22Rv1 (cell line): ENCODE measurements around the gene DLAT.
"Not testable (repeated sequence)": the region's sequence is repeated elsewhere in the genome, so short reads cannot be mapped to it uniquely, and the experiment has no call there.

Experiments
- ZFX ChIP-seq: fragments of 450-650 bp; IDR thresholded peaks from 2 replicates; pipeline ENCODE4 v1.6.1; 2017; ENCODE audit warnings: antibody characterized with exemption, borderline replicate concordance
- TF ChIP-seq, protein P1 (sequence below): fragments of 450-650 bp; IDR thresholded peaks from 2 replicates; pipeline ENCODE4 v1.5.1; 2017; ENCODE audit warnings: mild to moderate bottlenecking

GRCh38 chr11:112095302-112095701, 70.1 kb downstream of the DLAT start:
- TF ChIP-seq, protein P1, sequence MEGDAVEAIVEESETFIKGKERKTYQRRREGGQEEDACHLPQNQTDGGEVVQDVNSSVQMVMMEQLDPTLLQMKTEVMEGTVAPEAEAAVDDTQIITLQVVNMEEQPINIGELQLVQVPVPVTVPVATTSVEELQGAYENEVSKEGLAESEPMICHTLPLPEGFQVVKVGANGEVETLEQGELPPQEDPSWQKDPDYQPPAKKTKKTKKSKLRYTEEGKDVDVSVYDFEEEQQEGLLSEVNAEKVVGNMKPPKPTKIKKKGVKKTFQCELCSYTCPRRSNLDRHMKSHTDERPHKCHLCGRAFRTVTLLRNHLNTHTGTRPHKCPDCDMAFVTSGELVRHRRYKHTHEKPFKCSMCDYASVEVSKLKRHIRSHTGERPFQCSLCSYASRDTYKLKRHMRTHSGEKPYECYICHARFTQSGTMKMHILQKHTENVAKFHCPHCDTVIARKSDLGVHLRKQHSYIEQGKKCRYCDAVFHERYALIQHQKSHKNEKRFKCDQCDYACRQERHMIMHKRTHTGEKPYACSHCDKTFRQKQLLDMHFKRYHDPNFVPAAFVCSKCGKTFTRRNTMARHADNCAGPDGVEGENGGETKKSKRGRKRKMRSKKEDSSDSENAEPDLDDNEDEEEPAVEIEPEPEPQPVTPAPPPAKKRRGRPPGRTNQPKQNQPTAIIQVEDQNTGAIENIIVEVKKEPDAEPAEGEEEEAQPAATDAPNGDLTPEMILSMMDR = not testable (repeated sequence)
- not testable (repeated sequence) for TF ChIP-seq ZFX
